Posterior cingulate gyrus (tissue), 11 donors: Measurements from ENCODE around the gene GPR153.
"Not testable (repeated sequence)": the region's sequence is repeated elsewhere in the genome, so short reads cannot be mapped to it uniquely, and the experiment has no call there.

ENCODE experiments used
- DNase-seq, 10 donors: peaks; one replicate each; pipeline versions ENCODE4 v3.0.0 to v3.0.0-alpha.2; 2020 to 2021; ENCODE audit warnings: mixed read lengths in 3 of 10
- intact Hi-C: fragments of 100-400 bp; cut with DNase I; formaldehyde crosslinking; loops from one replicate; pipeline ENCODE4 v1.15.1; 2023

The GPR153 gene

GRCh38 chr1:6239950-6240768 is 20.7 kb downstream of the GPR153 start:
- intact Hi-C loops, result loop anchor here (10.0 kb wide), 1 partner anchor 195 kb away; no protein-coding TSS in a partner anchor
- DNase-seq, result peak in 1 of 10 donors; percentile 29

- DNase-seq, result no peak
- intact Hi-C loops, result no loop called here
Observed at GRCh38 chr1:6239213-6239752, 21.6 kb downstream of the GPR153 start.

- no peak for DNase-seq
- intact Hi-C loops, result no loop called here
Observed at GRCh38 chr1:6237093-6237492, 23.8 kb downstream of the GPR153 start.

- no peak for DNase-seq
- intact Hi-C loops, result no loop called here
Observed at GRCh38 chr1:6235296-6235677, 25.6 kb downstream of the GPR153 start.

- no peak for DNase-seq
- intact Hi-C loops, result no loop called here
Observed at GRCh38 chr1:6234502-6235295, 26.2 kb downstream of the GPR153 start.

GRCh38 chr1:6233376-6233775 is 27.5 kb downstream of the GPR153 start:
- intact Hi-C loops, result no loop called here

GRCh38 chr1:6225651-6226050 is 35.2 kb downstream of the GPR153 start:
- intact Hi-C loops, result no loop called here
- DNase-seq, result peak in 1 of 10 donors; percentile 70

More at GRCh38 chr1:6233376-6233775, 27.5 kb downstream of the GPR153 start:
- no peak for DNase-seq

- intact Hi-C loops, result no loop called here
- DNase-seq, result no peak
Observed at GRCh38 chr1:6224718-6225117, 36.2 kb downstream of the GPR153 start.

- intact Hi-C loops, result no loop called here
- peak in 1 of 10 donors; percentile 69 for DNase-seq
Observed at GRCh38 chr1:6223617-6224016, 37.3 kb downstream of the GPR153 start.

GRCh38 chr1:6222636-6223035 is 38.3 kb downstream of the GPR153 start:
- intact Hi-C loops, result no loop called here
- no peak for DNase-seq

GRCh38 chr1:6221210-6221784 is 39.6 kb downstream of the GPR153 start:
- intact Hi-C loops, result no loop called here

GRCh38 chr1:6220236-6220635 is 40.7 kb downstream of the GPR153 start:
- intact Hi-C loops, result no loop called here
- no peak for DNase-seq

More at GRCh38 chr1:6221210-6221784, 39.6 kb downstream of the GPR153 start:
- no peak for DNase-seq

- DNase-seq, intact Hi-C loops: not testable (repeated sequence)
Observed at GRCh38 chr1:6219641-6220040, 41.3 kb downstream of the GPR153 start.

- DNase-seq, result no peak
- intact Hi-C loops, result no loop called here
Observed at GRCh38 chr1:6218375-6219164, 42.3 kb downstream of the GPR153 start.

GRCh38 chr1:6212193-6212959 is 48.5 kb downstream of the GPR153 start:
- intact Hi-C loops, result no loop called here
- no peak for DNase-seq

GRCh38 chr1:6211731-6212130 is 49.2 kb downstream of the GPR153 start:
- intact Hi-C loops, result no loop called here
- DNase-seq, result no peak

- intact Hi-C loops, result no loop called here
- no peak for DNase-seq
Observed at GRCh38 chr1:6210591-6211355, 50.1 kb downstream of the GPR153 start.
